Subcutaneous abdominal adipose tissue (tissue), 5 donors: ENCODE data around the gene RALGPS1.
A peak's percentile ranks its signal among the peaks of the same experiment; 100 is the strongest.

ENCODE experiments used
- H3K27ac ChIP-seq: one replicate; pipeline ENCODE4 v1.7.0; 2013; ENCODE audit warnings: low read depth, mild to moderate bottlenecking, inconsistent platforms, low read length, moderate library complexity
- H3K27me3 ChIP-seq, 5 donors: one replicate each; pipeline ENCODE4 v1.7.0; 2013; ENCODE audit warnings: low read length in 5 of 5, inconsistent platforms in 1 of 5; ENCODE audit not compliant: control insufficient read depth in 5 of 5, insufficient read depth in 4 of 5
- H3K36me3 ChIP-seq, 5 donors: one replicate each; pipeline ENCODE4 v1.7.0; 2013; ENCODE audit warnings: low read length in 5 of 5; ENCODE audit not compliant: control insufficient read depth in 5 of 5, insufficient read depth in 5 of 5
- H3K4me1 ChIP-seq, 5 donors: one replicate each; pipeline ENCODE4 v1.7.0; 2013; ENCODE audit warnings: low read length in 5 of 5, mild to moderate bottlenecking in 3 of 5, moderate library complexity in 1 of 5; ENCODE audit not compliant: control insufficient read depth in 5 of 5, insufficient read depth in 5 of 5
- H3K4me3 ChIP-seq, 5 donors: one replicate each; pipeline ENCODE4 v1.7.0; 2013; ENCODE audit warnings: low read length in 5 of 5, low read depth in 1 of 5
- H3K9ac ChIP-seq, 5 donors: one replicate each; pipeline ENCODE4 v1.7.0; 2013; ENCODE audit warnings: low read length in 5 of 5, mild to moderate bottlenecking in 4 of 5, moderate library complexity in 3 of 5
- H3K9me3 ChIP-seq, 5 donors: one replicate each; pipeline ENCODE4 v1.7.0; 2013; ENCODE audit warnings: low read length in 5 of 5; ENCODE audit not compliant: control insufficient read depth in 5 of 5
- donor health status: healthy.
- donor health status: healthy.
- donor health status: healthy.
- donor health status: healthy.
- donor health status: healthy.

The RALGPS1 gene

GRCh38 chr9:127098916-127099553 is 184.5 kb downstream of the RALGPS1 start:
- H3K27ac ChIP-seq, result peak overlapping the region; percentile 72
- H3K36me3 ChIP-seq, result peaks cover 4 to 88% (median 62%) of the 10 kb centered on the region in 5 donors
- H3K27me3 ChIP-seq, result no peaks in the 10 kb centered on the region
- H3K4me3 ChIP-seq, result no peak overlapping the region
- H3K9me3 ChIP-seq, result no peaks in the 10 kb centered on the region
- H3K9ac ChIP-seq, result peak overlapping the region in 4 of 5 donors; percentile 5 to 56 (median 25)
- H3K4me1 ChIP-seq, result peaks cover 8 to 52% (median 46%) of the 10 kb centered on the region in 5 donors

- no peaks in the 10 kb centered on the region for H3K9me3 ChIP-seq
- H3K4me3 ChIP-seq, result no peak overlapping the region
- peaks cover 14 to 58% (median 52%) of the 10 kb centered on the region in 5 donors for H3K4me1 ChIP-seq
- peak overlapping the region; percentile 72 for H3K27ac ChIP-seq
- peaks cover 4 to 88% (median 63%) of the 10 kb centered on the region in 5 donors for H3K36me3 ChIP-seq
- no peaks in the 10 kb centered on the region for H3K27me3 ChIP-seq
- peak overlapping the region in 2 of 5 donors; percentile 10 to 41 for H3K9ac ChIP-seq
Measured at GRCh38 chr9:127099664-127100063, 185.1 kb downstream of the RALGPS1 start.

- H3K9me3 ChIP-seq, result no peaks in the 10 kb centered on the region
- no peaks in the 10 kb centered on the region for H3K27me3 ChIP-seq
- H3K9ac ChIP-seq, result no peak overlapping the region
- peak overlapping the region; percentile 3 for H3K27ac ChIP-seq
- H3K4me3 ChIP-seq, result no peak overlapping the region
- peaks cover 23 to 80% (median 66%) of the 10 kb centered on the region in 5 donors for H3K4me1 ChIP-seq
- peaks cover 6 to 91% (median 71%) of the 10 kb centered on the region in 5 donors for H3K36me3 ChIP-seq
Measured at GRCh38 chr9:127102176-127102575, 187.6 kb downstream of the RALGPS1 start.

GRCh38 chr9:127102788-127103187 is 188.2 kb downstream of the RALGPS1 start:
- Histone ChIP-seq H3K4me1 (peaks cover 26 to 86% (median 72%) of the 10 kb centered on the region in 5 donors), H3K9ac (no peak overlapping the region), H3K27me3 (no peaks in the 10 kb centered on the region), H3K4me3 (no peak overlapping the region), H3K9me3 (no peaks in the 10 kb centered on the region), H3K27ac (peak overlapping the region; percentile 56), H3K36me3 (peaks cover 7 to 92% (median 77%) of the 10 kb centered on the region in 5 donors)

GRCh38 chr9:127104581-127105311 is 190.2 kb downstream of the RALGPS1 start:
- Histone ChIP-seq H3K36me3 (peaks cover 7 to 90% (median 75%) of the 10 kb centered on the region in 5 donors), H3K4me1 (peaks cover 31 to 92% (median 71%) of the 10 kb centered on the region in 5 donors), H3K27ac (peak overlapping the region; percentile 56), H3K4me3 (no peak overlapping the region), H3K27me3 (no peaks in the 10 kb centered on the region), H3K9me3 (no peaks in the 10 kb centered on the region), H3K9ac (peak overlapping the region in 1 of 5 donors; percentile 63)

- peak overlapping the region; percentile 56 for H3K27ac ChIP-seq
- H3K9me3 ChIP-seq, result no peaks in the 10 kb centered on the region
- H3K36me3 ChIP-seq, result peaks cover 4 to 81% (median 70%) of the 10 kb centered on the region in 5 donors
- H3K4me1 ChIP-seq, result peaks cover 30 to 92% (median 71%) of the 10 kb centered on the region in 5 donors
- peak overlapping the region in 2 of 5 donors; percentile 26 to 54 for H3K9ac ChIP-seq
- H3K4me3 ChIP-seq, result no peak overlapping the region
- no peaks in the 10 kb centered on the region for H3K27me3 ChIP-seq
Measured at GRCh38 chr9:127105805-127106465, 191.4 kb downstream of the RALGPS1 start.

GRCh38 chr9:127106466-127106855 is 191.9 kb downstream of the RALGPS1 start:
- no peaks in the 10 kb centered on the region for H3K9me3 ChIP-seq
- peak overlapping the region in 2 of 5 donors; percentile 26 to 54 for H3K9ac ChIP-seq
- H3K27me3 ChIP-seq, result no peaks in the 10 kb centered on the region
- H3K27ac ChIP-seq, result peak overlapping the region; percentile 56
- peaks cover 30 to 92% (median 74%) of the 10 kb centered on the region in 5 donors for H3K4me1 ChIP-seq
- peaks cover 3 to 76% (median 64%) of the 10 kb centered on the region in 5 donors for H3K36me3 ChIP-seq
- no peak overlapping the region for H3K4me3 ChIP-seq

GRCh38 chr9:127107171-127107928 is 192.8 kb downstream of the RALGPS1 start:
- H3K27me3 ChIP-seq, result no peaks in the 10 kb centered on the region
- no peak overlapping the region for H3K4me3 ChIP-seq
- H3K9ac ChIP-seq, result peak overlapping the region in 1 of 5 donors; percentile 31
- peak overlapping the region; percentile 56 for H3K27ac ChIP-seq
- H3K36me3 ChIP-seq, result peaks cover 3 to 70% (median 62%) of the 10 kb centered on the region in 5 donors
- H3K9me3 ChIP-seq, result no peaks in the 10 kb centered on the region
- peaks cover 30 to 99% (median 82%) of the 10 kb centered on the region in 5 donors for H3K4me1 ChIP-seq
